CD4-positive, alpha-beta T cell (primary cell): Measurements from ENCODE around the gene PCDHA1. TPM values are rescaled to one million over a fixed set of nuclear protein-coding genes. Genes with fewer than 3 reads are reported as not detected.

Source experiments
- ATAC-seq: fragments of 200-7000 bp; cut with Tn5 transposase; one replicate; pipeline ENCODE4 v1.10.0; 2022; ENCODE audit warnings: mild to moderate bottlenecking; ENCODE audit not compliant: poor library complexity
- CTCF ChIA-PET: fragments of 350-600 bp; sonication (Branson Sonifier 250); formaldehyde crosslinking; loops from one replicate; lab custom pipeline; 2021; ENCODE audit warnings: antibody characterized with exemption, inconsistent platforms; lab: Charles Lee
- POLR2A ChIA-PET: fragments of 350-600 bp; sonication (Branson Sonifier 250); formaldehyde crosslinking; loops from one replicate; lab custom pipeline; 2021; ENCODE audit warnings: antibody characterized with exemption, inconsistent platforms; lab: Charles Lee
- DNase-seq, 14 experiments: peaks; one replicate each; pipeline ENCODE4 v3.0.0-alpha.2; 2013 to 2020; ENCODE audit warnings: mixed read lengths in 2 of 14
- H3K27ac ChIP-seq, 2 donors: one replicate each; pipeline versions ENCODE4 v1.5.1 to v1.7.0; 2013; ENCODE audit warnings: low read length in 2 of 2, low read depth in 1 of 2, mild to moderate bottlenecking in 1 of 2
- H3K27me3 ChIP-seq, 2 experiments: 1 replicate in 1 of 2; 2 replicates in 1 of 2; pipeline versions ENCODE4 v1.6.1 to v1.7.0; 2013; ENCODE audit warnings: low read length in 2 of 2, control low read depth in 1 of 2, mild to moderate bottlenecking in 1 of 2, moderate library complexity in 1 of 2; ENCODE audit not compliant: insufficient read depth in 2 of 2, control insufficient read depth in 1 of 2
- H3K36me3 ChIP-seq: one replicate; pipeline ENCODE4 v1.6.1; 2013; ENCODE audit warnings: low read length, control low read depth; ENCODE audit not compliant: insufficient read depth
- H3K4me1 ChIP-seq: one replicate; pipeline ENCODE4 v1.6.1; 2013; ENCODE audit warnings: low read length, control low read depth; ENCODE audit not compliant: insufficient read depth
- H3K4me3 ChIP-seq: one replicate; pipeline ENCODE4 v1.5.1; 2013; ENCODE audit warnings: mild to moderate bottlenecking, low read length, moderate library complexity
- H3K9me3 ChIP-seq, 2 experiments: 1 replicate in 1 of 2; 2 replicates in 1 of 2; pipeline versions ENCODE4 v1.6.1 to v1.7.0; 2013; ENCODE audit warnings: low read length in 2 of 2, mild to moderate bottlenecking in 2 of 2, control low read depth in 1 of 2, moderate library complexity in 1 of 2; ENCODE audit not compliant: control insufficient read depth in 1 of 2, insufficient read depth in 1 of 2
- H3K27ac Mint-ChIP-seq: one replicate; pipeline ENCODE4 v1.8.0; 2020; ENCODE audit warnings: mixed read lengths
- H3K27me3 Mint-ChIP-seq: one replicate; pipeline ENCODE4 v1.8.0; 2021; ENCODE audit warnings: mixed read lengths
- H3K36me3 Mint-ChIP-seq: one replicate; pipeline ENCODE4 v1.8.0; 2021; ENCODE audit warnings: low read depth, mixed read lengths
- H3K4me1 Mint-ChIP-seq: one replicate; pipeline ENCODE4 v1.8.0; 2021; ENCODE audit warnings: low read depth, mixed read lengths
- H3K4me3 Mint-ChIP-seq: one replicate; pipeline ENCODE4 v1.8.0; 2020; ENCODE audit warnings: mild to moderate bottlenecking, mixed read lengths
- H3K9me3 Mint-ChIP-seq: one replicate; pipeline ENCODE4 v1.8.0; 2020; ENCODE audit warnings: mixed read lengths
- CTCF ChIP-seq: fragments of 200-600 bp; IDR thresholded peaks from one replicate; pipeline ENCODE4 v1.8.0; 2022; ENCODE audit warnings: antibody characterized with exemption, mild to moderate bottlenecking
- intact Hi-C, 2 experiments: fragments of 100-400 bp; cut with DNase I in 1 of 2; cut with micrococcal nuclease in 1 of 2; formaldehyde crosslinking; loops; one replicate each; pipeline versions ENCODE4 v1.15.1 to v1.9.0; 2023 to 2025; cut with DNase I, micrococcal nuclease
- total RNA-seq, 174 experiments: library from RNA in 2 of 174; stranded (reverse) in 2 of 174; gene quantifications; one replicate each; pipeline ENCODE4 v1.2.3 and lab custom pipeline; 2021 to 2026

PCDHA1 gene
- total RNA-seq, 2 experiments from 2014 or later, result not detected

GRCh38 chr5:140964356-140964755 lies 178.4 kb downstream of the PCDHA1 start:
- CTCF ChIA-PET, result no interaction called here
- peaks cover 20 to 24% of the 10 kb centered on the region in 2 experiments for H3K27me3 ChIP-seq
- H3K27me3 Mint-ChIP-seq, result peaks cover 71% of the 10 kb centered on the region

GRCh38 chr5:140965905-140966292 lies 180.0 kb downstream of the PCDHA1 start:
- no peak for DNase-seq
- TF ChIP-seq CTCF, result no peak
- Mint-ChIP-seq H3K4me3 (no peak overlapping the region), H3K9me3 (peaks cover 2% of the 10 kb centered on the region), H3K4me1 (no peaks in the 10 kb centered on the region), H3K36me3 (no peaks in the 10 kb centered on the region), H3K27me3 (peaks cover 73% of the 10 kb centered on the region), H3K27ac (no peak overlapping the region)
- ChIA-PET POLR2A (no interaction called here), CTCF (no interaction called here)
- no peak overlapping the region for H3K27ac ChIP-seq
- peaks cover 20 to 24% of the 10 kb centered on the region in 2 experiments for H3K27me3 ChIP-seq
- no peaks in the 10 kb centered on the region for H3K36me3 ChIP-seq
- no peaks in the 10 kb centered on the region for H3K4me1 ChIP-seq
- no peak for ATAC-seq
- no peak overlapping the region for H3K4me3 ChIP-seq
- peaks cover 0 to 20% of the 10 kb centered on the region in 2 experiments for H3K9me3 ChIP-seq
- intact Hi-C loops, result no loop called here

More at GRCh38 chr5:140964356-140964755, 178.4 kb downstream of the PCDHA1 start:
- H3K27ac ChIP-seq, result no peak overlapping the region
- Mint-ChIP-seq H3K27ac (no peak overlapping the region), H3K36me3 (no peaks in the 10 kb centered on the region), H3K4me1 (no peaks in the 10 kb centered on the region), H3K4me3 (no peak overlapping the region), H3K9me3 (peaks cover 2% of the 10 kb centered on the region)
- DNase-seq (no peak), ATAC-seq (no peak)
- POLR2A ChIA-PET, result no interaction called here
- no peaks in the 10 kb centered on the region for H3K4me1 ChIP-seq
- no peak overlapping the region for H3K4me3 ChIP-seq
- intact Hi-C loops, result no loop called here
- no peak for TF ChIP-seq CTCF
- H3K9me3 ChIP-seq, result peaks cover 0 to 20% of the 10 kb centered on the region in 2 experiments
- no peaks in the 10 kb centered on the region for H3K36me3 ChIP-seq

GRCh38 chr5:140966293-140967225 lies 180.6 kb downstream of the PCDHA1 start, which contains the start of gene PCDHAC2:
Gene PCDHAC2 (plus strand): TSS chr5:140966476. CDS start chr5:140966767, 291 bp downstream.
- CTCF ChIA-PET, result no interaction called here
- H3K4me1 ChIP-seq, result no peaks in the 10 kb centered on the region
- intact Hi-C loops, result no loop called here
- no peak for TF ChIP-seq CTCF
- Mint-ChIP-seq H3K4me1 (no peaks in the 10 kb centered on the region), H3K27me3 (peaks cover 72% of the 10 kb centered on the region), H3K9me3 (peaks cover 2% of the 10 kb centered on the region), H3K4me3 (no peak within 1 kb of the TSS), H3K36me3 (no peaks in the 10 kb centered on the region), H3K27ac (no peak within 1 kb of the TSS)
- DNase-seq (no peak), ATAC-seq (no peak)
- H3K9me3 ChIP-seq, result peaks cover 0 to 20% of the 10 kb centered on the region in 2 experiments
- POLR2A ChIA-PET, result no interaction called here
- no peak within 1 kb of the TSS for H3K27ac ChIP-seq
- H3K4me3 ChIP-seq, result no peak within 1 kb of the TSS
- peaks cover 20 to 24% of the 10 kb centered on the region in 2 experiments for H3K27me3 ChIP-seq
- H3K36me3 ChIP-seq, result no peaks in the 10 kb centered on the region
